Epidermal melanocyte (primary cell): ENCODE data around the gene NDUFA12.

Source experiments
- DNase-seq: peaks from one replicate; pipeline ENCODE4 v3.0.0; 2011; ENCODE audit warnings: low spot score; ENCODE audit not compliant: insufficient read length

The NDUFA12 gene

DNA sequence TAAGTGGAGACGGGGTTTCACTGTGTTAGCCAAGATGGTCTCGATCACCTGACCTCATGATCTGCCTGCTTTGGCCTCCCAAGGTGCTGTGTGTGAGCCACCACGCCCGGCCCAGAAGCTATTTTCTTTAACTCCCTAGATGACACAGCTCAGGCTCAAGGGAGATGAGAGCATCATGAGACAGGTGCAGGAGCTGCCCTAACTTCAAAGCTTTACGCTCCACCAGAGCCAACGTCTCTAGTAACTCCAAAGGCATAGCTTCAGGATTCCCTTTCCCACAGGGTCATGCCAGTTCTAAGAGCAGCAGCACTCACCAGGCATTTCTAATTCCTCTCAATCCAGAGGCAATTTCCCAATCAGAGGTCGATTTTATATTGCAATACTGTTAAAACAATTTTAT lies 21.0 kb downstream of the NDUFA12 start:
- DNase-seq, result no peak

DNA sequence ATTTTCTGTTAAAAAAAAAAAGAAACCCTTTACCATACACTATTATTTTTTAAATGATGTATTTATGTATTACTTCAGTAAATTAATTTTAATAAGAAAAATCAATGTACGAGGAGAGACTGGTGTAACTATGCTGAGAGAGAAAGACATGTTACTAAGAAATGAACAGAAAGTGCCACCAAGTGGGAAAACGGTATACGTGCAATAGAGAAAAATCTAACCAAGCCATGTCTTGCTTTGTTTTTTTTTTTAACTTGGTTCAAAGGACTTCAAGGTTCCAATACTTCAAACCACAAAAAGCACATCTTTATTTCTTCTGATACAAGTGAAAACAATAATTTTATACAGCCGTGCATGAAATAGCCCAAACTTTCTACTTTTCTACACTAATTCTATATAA lies 22.9 kb downstream of the NDUFA12 start:
- no peak for DNase-seq

DNA sequence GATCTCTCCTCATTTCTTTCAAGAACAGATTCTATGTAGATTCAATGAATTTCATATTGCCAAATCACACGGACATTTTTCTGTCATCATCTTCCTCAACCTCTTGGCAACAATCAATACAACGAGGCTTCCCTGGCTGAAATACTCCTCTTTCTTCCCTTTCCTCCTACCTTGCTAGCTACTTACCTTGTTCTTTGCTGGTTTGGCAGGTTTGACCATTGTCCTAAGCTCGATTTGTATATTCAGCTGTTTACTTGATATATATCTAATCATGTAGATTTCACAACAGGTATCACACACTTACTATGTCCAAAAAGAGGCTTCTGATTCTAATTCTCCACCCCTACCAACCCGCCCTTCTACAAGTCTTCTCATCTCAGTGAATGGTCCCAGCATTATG lies 23.6 kb downstream of the NDUFA12 start:
- no peak for DNase-seq

DNA sequence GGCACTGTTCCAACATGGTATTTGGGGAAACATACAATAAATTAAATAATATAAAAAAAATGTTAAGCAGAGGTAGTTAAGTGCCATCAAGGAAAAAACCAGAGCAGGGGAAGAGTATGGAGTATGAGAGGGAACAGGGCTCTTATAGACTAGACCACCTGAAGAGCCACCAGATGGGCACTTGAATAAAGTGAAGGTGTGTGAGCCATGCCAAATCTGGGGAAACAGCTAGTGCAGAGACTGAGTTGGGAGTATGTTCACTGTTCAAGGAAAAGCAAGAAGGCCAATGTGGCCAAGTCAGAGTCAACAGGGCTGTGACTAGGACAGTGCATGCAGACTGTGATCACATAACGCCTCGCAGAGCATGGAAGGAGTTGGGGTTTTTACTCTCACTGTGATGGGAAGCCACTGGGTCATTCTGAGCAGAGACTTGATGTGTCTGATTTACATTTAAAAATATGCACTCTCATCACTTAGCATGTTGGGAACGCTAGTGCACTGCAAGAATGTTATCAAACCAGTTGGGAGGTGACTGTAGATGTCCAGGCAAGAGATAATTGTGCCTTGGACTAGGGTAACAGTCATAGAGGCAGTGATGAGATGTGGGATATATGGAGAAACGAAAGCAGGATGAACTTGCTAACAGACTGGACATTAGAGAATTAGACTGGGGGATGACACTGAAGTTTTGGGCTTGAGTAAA lies 25.6 kb downstream of the NDUFA12 start:
- DNase-seq, result no peak

DNA sequence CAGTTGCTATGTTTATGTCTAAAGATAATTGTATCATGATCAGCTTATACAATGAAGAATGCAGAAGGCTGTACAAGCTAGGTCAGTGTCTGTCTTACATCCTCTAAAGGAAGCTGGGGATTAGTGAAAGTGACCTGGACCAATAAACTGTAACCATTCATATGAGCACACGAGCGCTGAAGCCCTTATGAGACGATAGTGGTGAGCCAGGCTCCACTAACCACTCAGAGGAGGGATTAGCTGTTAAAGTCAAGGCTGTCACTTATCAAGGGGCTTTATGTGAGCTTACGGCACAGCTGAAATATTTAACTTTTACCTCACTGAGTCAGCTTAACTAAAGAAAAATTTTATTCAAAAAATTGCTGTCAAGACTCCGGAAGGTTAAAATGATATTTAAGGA lies 30.3 kb downstream of the NDUFA12 start:
- DNase-seq, result no peak

DNA sequence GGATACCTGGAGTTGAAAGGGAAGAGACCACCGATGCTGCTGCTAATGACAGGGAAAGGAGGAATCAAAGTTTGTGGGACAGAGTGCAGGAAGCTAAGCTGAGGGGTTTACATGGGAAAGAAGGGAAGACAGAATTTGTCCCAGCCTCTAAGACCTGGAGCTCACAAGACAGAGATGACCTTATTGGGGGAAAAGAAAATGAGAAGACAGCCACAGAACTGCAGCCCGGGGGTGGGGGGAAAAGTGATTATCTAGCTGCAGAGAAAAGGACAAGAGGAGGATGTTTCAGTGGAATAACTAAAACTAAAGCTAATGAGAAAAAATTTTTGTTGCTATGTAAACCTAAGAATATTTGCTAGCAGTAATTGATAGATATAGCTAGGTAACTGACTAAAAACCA lies 30.7 kb downstream of the NDUFA12 start:
- no peak for DNase-seq

DNA sequence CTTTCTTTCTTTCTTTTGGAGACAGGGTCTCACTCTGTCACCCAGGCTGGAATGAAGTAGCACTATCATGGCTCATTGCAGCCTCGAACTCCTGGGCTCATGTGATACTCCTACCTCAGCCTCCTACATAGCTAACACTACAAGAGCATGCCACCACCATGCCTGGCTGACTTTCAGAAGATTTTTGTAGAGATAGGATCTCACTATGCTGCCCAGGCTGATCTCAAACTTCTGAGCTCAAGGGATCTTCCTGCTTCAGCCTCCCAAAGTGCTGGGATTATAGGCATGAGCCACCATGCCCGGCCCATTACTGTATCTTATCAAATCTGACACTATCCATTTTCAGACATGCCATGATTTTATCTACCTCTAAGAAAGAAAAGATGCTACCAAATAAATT lies 31.6 kb downstream of the NDUFA12 start:
- no peak for DNase-seq

DNA sequence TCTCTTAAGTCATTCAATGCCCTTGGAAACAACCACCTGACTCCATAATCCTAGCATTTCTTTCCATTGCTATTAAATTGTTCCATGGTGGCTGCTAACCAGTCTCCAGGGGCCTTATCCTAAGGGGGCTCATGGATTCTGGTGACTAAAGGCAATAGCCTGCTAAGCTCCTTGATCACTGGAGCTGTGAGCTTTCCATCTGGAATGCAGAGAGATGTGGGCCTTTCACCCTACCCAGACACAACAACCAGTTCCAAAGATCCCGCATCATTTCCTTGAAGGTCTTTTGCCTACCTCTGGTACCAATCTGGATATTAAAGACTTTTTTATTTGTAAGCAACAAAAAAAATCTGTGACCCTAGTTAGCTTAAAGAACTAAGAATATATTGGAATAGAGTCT lies 32.9 kb downstream of the NDUFA12 start:
- DNase-seq, result no peak

DNA sequence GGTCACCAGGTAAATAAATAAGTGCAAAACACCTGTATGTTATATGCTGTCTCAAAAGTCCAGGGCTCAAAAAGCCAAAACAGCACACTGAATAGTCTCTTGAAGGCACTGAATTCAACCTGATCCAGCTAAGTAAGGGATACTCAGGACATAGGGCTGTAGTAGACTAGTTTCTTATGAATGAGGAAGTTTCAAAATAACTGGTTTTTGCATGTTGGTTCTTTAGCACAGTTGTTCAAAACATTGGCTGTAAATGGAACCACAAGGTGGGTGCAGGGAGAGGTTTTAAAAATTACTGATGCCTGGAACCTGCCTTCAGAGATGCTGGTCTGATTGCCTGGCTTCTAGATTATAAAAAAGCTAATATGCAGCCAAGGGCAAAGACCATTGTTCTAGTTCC lies 34.1 kb downstream of the NDUFA12 start:
- DNase-seq, result no peak

DNA sequence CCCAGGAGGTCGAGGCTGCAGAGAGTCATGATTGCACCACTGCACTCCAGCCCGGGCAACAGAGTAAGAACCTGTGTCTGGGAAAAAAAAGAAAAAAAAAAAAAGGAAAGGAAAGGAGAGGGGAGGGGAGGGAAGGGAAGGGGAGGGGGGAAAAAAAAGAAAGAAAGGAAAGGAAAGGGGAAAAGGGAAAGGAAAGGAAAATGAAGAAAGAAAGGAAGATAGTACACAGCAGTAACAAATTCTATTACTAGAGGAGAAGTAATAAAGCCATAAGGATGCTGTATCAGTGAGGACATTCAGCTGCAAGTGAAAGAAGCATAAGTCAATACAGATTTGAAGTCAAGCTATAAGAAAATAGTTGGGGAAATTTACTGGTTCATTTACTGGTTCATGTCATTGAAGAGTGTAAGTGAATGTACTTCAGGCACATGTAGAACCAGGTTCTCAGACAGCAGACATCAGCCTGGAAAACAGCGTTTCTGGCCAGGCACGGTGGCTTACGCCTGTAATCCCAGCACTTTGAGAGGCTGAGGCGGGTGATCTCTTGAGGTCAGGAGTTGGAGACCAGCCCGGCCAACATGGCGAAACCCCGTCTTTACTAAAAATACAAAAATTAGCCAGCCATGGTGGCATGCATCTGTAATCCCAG lies 37.4 kb downstream of the NDUFA12 start:
- no peak for DNase-seq

DNA sequence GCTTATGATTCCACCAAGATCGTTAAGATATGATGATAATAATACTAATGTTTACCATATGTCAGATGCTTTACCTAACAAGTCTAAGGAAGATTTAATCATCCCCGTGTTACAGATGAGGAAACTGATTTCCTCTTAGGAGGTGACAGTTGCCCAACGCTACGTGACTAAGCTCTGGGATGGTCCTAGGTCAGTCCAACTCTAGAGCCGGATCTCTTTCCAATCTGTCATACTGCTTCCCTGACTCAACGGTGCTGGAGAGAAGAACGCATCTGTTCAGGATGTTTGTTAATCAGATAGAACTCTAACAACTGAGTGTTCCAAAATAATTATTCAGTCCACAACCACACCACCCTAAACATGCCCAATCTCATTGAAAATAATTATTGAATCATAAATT lies 39.8 kb downstream of the NDUFA12 start:
- DNase-seq, result no peak

DNA sequence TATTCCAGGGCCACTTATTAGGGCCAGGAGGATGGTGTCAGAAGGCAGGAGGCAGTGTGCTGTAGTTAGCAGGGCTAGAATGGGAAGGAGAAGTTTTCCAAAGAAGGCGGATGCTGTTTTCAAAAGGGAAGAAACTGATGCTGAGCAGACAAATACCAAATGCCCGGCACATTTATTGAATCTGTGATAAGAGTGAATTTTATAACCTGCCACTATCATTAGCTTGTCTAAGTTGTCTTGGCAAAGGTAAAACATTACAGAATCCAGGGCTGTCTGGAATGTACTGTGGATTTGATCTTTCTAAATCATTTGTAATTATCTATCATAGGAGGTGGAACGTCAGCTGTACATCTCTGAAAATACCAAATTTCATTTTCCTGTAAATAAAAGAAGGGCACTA lies 40.8 kb downstream of the NDUFA12 start:
- no peak for DNase-seq

DNA sequence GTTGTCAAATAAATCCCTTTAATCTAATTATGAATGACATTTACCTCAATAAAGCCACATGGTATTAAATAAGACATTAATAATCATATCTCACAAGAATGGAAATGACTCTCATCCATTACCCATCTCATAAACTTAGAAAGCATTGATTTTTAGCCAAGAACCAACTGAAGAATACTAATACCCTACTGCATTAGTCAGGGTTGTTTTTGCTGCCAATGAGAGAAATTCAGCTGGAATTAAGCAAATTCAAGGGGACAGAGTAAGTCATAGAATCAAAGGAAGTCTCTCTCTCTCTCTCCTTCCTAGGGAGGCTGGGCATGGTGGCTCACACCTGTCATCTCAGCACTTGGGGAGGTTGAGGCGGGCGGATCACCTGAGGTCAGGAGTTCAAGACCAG lies 41.6 kb downstream of the NDUFA12 start:
- DNase-seq, result no peak

DNA sequence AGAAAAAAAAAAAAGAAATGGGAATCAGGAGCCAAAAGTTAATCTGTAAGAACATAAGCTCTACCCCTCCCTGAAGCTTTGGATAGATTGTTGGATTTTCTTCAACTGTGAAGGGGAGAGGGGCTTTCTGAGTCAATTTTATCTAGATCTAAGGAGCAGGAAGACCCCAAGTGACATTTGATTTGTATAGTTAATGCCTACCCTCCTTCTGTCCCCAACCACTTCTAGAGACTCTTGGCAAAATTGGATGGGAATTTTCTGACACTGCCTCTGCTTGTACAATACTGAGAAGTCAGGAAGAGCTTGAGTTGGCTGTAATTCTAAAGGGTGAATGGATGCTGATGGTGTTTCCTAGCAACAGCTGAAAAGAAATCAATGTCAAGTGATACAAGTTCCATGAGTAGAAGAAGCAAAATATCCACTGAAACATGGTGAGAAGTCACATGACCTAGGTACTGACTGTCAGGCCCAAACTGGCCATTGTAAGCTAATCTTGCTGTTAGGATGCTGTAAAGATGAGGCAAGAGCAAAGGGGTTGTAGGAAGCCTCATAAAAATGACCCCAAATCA lies 42.2 kb downstream of the NDUFA12 start:
- no peak for DNase-seq

DNA sequence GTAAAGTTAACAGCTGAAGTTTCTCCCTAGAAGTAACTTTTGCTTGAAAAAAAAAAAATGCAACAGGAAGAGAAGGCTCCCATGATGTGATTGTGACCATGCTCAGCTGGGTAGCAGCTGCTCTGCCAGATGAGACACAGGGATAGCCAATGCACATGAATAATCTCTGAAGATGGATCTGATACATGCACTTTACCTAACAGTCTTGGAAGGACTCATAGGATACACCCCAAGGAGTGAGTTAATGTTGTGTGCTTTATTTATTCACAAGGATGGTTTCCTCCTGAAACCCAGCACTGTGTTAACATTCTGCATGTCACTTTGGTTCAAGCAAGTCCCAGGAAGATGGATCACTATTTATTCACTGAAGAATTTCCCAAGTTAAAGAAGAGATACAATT lies 46.5 kb downstream of the NDUFA12 start:
- DNase-seq, result no peak

DNA sequence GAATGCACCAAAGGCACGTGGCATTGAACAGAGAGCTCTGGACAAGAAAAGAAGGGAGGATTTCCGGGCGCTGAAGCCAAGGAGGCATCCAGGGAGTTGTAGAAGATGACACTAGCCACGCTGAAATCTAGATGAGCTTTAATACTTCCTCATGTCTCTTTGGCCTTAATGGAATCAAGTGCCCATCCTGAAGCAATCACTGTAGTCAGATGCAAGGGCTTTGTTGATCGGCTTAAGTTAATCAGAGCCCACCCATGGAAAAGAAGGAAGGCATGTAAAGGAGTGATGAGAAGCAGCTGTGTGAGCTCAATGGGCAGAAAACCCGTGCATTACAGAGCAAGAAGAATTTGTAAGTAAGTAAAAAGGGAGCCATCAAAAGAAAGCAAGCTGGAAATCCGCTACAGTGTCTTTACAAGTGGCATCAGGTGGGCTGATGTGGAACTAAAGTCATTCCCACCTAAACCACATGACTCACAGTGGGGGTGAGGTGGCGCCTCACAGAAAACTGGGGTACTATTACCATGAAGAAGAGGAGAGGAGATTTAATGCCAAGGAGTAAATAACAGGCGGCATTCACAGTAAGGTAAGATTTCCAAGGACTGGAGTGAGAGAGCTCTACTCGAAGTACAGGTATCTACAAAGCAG lies 48.4 kb downstream of the NDUFA12 start:
- DNase-seq, result no peak

DNA sequence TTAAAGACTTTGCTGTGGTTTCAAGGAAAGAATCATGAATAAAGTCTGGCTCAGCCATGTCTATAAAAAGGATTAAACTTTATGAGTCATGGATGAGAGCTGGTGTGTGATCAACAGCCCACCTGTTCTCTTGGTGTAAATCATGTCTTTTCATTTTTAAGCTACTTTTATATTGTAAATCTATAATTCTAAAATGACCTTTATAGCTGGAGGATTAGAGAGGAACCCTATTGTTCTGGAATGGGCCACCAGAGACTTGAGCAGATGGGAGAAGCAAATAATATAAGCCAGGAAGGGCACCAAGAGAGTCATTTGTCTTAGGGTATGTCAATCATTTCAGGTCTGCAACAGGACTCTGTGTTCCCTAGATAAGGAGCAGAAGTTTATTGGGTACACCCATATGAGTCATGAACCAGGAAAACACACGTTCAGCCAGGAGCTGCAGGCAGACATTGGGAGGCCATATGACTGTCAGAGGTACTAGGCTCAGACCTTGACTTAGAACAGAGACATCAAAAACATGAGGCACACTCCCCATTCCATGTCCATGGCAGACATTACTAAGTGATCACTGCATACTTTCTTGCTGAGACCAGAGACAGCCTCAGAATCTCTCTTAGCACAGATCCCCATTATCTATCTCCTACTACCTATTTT lies 49.3 kb downstream of the NDUFA12 start:
- DNase-seq, result no peak

DNA sequence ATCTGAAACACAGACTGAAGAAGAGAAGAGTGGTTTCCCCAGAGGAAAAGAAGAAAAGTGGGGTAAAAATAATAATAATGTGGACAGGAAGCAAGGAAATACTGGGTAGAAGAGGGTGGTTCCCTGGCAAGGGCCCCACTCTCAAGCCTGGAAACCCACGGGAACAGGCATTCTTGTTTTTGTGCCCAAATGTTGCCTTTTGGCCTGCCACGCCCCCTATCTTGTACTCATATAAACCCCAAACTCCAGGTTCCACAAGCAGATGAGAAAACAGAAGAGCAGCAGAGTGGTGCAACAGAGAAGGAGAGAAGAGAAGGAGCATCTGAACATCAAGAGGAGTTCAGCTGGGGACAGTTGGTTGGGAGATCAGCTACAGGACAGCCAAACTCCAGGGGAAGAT lies 51.2 kb downstream of the NDUFA12 start:
- no peak for DNase-seq

DNA sequence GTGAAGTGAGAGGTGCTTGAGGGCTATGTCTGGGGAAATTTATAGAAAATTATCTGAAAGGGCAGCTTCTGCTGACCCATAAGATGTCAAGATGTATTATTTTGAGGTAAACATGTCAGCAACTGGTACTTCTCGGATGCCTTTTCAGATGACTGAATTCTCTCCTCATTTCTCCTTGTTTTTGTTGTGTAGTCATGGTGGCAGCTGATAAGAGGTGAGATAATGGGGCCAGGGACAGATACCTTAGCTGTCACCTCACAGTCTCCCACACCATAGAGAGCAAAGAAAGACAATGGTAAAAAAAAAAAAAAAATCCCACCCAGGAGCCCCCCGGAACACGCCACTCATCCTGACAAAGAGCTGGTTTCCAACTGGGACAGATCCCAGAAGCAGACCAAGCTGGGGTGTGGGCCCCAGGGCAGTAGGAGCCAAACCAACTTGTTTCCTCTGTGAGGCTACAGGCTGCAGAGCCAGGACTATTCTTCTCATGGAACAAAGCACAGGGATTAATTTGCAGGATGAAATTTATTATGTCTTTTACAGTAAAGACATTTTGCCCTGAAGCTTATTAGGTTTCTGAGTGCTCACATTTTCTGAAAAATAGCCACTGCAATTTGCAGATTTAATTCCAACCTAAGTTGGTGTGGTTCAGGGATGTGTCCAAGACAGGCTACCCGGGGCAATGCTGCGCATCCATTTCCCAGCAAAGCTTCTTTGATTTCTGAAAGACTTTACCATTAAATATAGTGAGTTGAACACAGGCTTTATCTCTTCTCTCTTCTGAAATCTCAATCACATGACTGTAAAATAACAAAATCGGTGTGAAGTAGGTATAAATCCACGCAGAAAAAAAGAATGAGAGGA lies 52.2 kb downstream of the NDUFA12 start:
- no peak for DNase-seq

DNA sequence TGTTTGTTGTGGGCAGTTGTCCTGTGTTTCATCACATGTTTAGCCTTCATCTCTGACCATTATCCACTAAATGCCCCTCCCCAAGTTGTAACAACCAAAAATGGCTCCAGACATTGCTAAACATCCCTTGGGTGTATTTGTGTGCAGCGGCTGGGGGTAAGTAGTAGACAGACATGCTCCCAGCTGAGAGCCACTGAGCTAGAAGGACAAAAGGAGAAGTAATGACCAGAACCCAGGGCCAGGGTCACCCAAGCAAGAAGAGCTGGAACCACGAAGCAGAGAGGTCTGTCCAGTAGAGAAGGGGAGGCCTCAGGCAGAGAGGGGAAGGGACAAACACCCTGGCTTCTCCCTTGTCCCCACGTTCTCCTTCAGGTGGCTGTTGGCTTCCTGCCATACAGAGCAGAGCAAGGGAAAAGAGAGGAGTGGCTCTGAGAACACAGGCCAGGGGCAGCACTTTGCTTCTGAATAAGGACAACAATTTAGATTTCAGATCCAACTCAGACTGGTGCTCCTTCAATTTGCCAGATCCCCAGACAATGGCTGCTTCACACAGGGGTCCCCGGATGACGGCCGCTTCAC lies 55.2 kb downstream of the NDUFA12 start:
- DNase-seq, result no peak

DNA sequence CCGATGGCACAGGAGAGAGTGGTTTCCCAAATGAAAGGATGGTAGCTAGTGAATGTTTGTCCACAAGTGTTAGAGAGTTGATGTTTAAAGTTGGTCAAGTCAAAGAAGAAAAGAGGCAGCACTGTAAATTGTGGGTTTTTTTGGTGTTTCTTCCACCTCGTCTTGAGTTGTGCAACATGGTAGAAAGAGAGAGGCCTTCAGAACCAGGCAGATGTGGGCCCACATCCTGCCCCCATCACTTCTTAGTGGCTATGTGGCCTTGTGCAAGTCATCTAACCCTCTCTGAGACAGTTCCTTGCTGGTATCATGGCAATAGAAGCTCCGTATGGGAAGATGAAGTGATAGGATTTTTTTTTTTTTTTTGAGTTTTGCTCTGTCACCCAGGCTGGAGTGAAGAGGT lies 60.8 kb downstream of the NDUFA12 start:
- DNase-seq, result no peak
